Measurements from ENCODE around the gene GOLIM4.
"Not testable (repeated sequence)": the region's sequence is repeated elsewhere in the genome, so short reads cannot be mapped to it uniquely, and the experiment has no call there.

The GOLIM4 gene, protein sequence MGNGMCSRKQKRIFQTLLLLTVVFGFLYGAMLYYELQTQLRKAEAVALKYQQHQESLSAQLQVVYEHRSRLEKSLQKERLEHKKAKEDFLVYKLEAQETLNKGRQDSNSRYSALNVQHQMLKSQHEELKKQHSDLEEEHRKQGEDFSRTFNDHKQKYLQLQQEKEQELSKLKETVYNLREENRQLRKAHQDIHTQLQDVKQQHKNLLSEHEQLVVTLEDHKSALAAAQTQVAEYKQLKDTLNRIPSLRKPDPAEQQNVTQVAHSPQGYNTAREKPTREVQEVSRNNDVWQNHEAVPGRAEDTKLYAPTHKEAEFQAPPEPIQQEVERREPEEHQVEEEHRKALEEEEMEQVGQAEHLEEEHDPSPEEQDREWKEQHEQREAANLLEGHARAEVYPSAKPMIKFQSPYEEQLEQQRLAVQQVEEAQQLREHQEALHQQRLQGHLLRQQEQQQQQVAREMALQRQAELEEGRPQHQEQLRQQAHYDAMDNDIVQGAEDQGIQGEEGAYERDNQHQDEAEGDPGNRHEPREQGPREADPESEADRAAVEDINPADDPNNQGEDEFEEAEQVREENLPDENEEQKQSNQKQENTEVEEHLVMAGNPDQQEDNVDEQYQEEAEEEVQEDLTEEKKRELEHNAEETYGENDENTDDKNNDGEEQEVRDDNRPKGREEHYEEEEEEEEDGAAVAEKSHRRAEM

GRCh38 chr3:168095611-168096209, at the start of gene GOLIM4:
Gene GOLIM4, minus strand, starts transcription at chr3:168095924. Its CDS starts 639 bp downstream, at chr3:168095285.
- peak; percentile 51 for DNase-seq

DNA sequence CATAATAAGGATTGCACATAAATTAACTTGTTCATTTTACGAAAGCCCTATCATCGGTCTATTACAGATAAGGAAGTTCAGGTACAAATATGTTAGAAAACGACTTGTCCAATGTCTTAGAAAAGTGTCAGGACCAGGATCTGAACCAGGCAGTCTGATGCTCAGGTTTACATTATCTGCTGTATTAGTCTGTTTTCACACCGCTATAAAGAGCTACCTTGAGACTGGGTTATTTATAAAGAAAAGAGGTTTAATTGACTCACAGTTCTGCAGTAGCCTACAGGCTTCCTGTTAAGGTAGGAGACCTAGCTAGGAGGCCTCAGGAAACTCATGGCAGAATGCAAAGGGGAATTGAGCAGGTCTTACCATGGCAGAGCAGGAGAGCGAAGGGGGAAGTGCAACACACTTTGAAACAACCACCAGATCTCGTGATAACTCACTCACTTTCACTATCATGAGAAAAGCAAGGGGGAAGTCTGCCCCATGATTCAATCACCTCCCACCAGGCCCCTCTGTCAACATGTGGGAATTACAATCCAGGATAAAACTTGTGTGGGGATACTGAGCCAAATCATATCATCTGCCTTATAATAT, 45.8 kb upstream of the GOLIM4 start:
- no peak for DNase-seq

GRCh38 chr3:168139947-168140346, 44.2 kb upstream of the GOLIM4 start:
- no peak for DNase-seq

DNA sequence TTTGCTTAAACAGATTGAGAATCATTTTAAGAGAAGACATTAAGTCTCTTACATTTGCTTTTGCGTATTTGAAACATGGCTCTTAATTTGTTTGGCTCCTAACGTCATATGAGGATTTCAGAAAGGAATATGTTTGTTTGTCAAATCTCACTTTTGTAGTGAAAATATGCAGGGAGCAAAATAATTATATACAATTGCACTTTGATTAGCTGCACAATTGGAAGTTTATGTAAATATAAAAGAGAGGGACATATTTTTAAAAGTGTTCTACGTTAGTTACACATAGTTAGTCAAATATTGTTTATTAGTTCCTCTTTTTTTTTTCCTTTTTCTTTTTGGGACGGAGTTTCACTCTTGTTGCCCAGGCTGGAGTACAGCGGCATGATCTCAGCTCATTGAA, 42.7 kb upstream of the GOLIM4 start:
- no peak for DNase-seq

GRCh38 chr3:168134931-168135330, 39.2 kb upstream of the GOLIM4 start:
- no peak for DNase-seq

- DNase-seq, result not testable (repeated sequence)
Observed at GRCh38 chr3:168130250-168130649, 34.5 kb upstream of the GOLIM4 start.

GRCh38 chr3:168128463-168128862, 32.7 kb upstream of the GOLIM4 start:
- DNase-seq, result not testable (repeated sequence)

DNA sequence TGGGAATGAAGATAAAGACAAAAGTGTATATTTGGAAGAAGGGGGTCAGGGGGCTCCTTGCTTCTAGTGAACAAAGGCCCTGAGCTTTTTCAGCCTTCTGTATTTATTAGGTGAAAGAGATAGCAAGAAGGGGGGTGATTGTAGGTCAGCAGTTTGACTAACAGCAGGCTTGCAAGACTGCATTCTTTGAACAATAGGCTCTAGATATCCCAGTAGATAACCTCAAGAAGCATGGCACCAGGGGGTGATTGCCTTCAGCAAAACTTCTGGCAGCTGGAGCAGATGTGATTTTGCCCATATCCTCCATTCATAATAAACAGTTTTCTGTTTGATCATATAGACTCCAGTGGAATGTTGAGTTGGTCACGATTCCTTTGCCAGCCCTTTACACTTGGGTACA, 31.7 kb upstream of the GOLIM4 start:
- DNase-seq, result no peak

DNA sequence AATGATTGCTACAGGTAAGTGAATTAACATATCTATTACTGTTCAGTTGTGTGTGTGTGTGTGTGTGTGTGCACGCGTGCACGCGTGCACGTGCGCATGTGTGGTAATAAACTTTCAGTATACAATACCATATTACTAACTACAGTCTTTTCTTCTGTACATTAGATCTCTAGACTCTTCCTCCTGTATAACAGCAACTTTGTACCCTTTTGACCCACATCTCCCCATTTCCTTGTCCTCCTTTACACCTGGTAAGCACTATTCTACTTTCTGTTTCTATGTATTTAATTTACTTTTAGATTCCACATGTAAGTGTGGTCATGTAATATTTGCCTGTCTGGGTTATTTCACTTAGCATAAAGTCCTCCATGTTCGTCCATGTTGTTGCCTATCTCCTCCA, 29.1 kb upstream of the GOLIM4 start:
- no peak for DNase-seq

GRCh38 chr3:168124291-168124690, 28.6 kb upstream of the GOLIM4 start:
- DNase-seq, result no peak

GRCh38 chr3:168123201-168124176, 27.8 kb upstream of the GOLIM4 start:
- no peak for DNase-seq

DNA sequence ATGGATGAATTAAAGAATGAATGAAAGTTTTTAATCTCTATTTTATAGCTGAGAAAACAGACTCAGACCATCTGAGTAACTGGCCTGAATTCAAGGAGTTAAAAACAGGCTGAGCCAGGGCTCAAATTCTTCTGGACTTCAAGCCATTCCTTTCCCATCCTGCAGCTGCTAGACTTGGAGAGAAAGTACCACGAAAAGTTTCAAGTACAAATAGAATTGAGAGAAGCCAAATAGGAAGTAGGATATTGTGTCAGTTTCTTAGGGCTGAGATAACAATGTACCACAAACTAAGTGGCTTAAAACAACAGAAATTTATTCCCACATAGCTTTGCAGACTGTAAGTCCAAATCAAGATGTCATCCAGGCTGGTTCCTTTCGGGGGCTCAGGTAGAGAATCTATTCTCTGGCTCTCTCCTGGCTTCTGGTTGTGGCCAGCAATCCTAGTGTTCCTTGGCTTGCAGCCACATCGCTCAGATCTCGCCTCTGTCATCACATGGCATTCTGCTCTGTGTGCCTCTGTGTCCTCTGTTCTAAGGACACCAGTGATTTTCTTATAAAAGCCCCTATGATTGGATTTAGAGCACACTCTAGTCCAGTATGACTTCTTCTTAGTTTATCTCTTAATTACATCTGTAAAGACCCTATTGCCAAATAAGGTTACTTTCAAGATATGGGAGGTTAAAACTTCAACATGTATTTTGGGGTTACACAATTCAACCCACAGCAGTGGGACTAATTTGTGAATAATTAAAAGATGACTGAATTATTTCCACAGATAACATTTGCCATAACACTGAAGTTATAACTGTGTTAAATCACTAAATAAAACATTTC, 25.7 kb upstream of the GOLIM4 start:
- DNase-seq, result no peak

DNA sequence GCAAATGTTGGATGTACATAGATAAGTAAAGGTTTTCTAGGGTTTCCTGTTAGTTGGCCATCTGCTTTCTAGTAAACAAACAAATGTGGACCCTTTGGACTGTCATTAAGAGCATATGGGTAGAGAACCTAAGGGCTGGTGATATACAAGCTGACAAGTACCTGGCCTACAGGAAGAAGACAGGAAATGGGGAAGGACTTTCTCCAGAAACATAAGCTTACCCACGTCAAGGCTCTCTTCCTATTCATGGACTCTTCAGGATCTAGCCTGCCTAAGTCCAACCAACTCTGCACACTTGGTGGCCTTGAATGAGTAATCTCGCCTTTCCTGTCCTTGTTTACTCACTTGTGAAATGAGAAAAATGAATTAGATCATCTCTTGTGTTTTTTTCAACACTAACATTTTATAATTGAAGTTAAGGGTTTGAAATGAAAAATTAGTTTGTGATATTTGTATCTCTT, 22.2 kb upstream of the GOLIM4 start:
- DNase-seq, result no peak

GRCh38 chr3:168117059-168117458, 21.3 kb upstream of the GOLIM4 start:
- DNase-seq, result no peak

GRCh38 chr3:168116279-168116678, 20.6 kb upstream of the GOLIM4 start:
- no peak for DNase-seq

- no peak for DNase-seq
Observed at GRCh38 chr3:168113848-168114247, 18.1 kb upstream of the GOLIM4 start.

GRCh38 chr3:168112894-168113293, 17.2 kb upstream of the GOLIM4 start:
- no peak for DNase-seq

GRCh38 chr3:168104361-168104760, 8.6 kb upstream of the GOLIM4 start:
- no peak for DNase-seq

- DNase-seq, result no peak
Observed at GRCh38 chr3:168102735-168103410, 7.1 kb upstream of the GOLIM4 start.

DNA sequence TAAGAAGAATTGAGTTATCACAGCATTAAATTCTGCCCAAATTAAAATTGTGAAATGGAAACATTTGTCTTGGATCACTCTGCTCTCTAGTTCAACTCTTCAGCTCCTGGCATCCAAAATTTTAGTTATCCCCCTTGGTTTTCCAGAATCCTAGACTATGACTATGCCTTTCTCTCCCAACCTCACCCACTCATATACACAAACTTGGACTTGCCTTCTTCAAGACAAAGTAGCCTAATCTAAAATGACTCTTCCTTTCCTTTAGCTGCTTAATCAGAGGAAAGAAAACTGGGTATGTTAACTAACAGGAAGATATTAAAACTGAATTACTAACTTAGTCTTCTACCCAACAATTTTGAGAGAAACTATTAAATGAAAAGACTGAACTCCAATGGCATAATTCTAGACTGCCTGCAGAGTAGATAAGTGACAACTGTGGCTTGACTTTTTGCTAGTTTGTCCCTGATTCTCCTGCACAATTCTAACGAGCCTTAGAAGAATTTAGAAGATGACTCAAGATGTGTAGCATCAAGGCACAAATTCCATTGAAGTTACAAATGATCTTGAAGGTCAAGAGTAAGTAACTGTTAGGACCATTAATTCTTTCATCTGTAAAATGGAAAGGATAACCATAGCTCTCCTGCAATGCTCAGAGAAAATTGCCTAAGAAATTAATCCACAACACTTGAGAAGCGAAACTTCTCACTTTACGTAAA, 5.2 kb upstream of the GOLIM4 start:
- no peak for DNase-seq

Data from activated gamma-delta T cell treated with Interleukin-2 at 50 U/mL for 16 hours (primary cell).